Pancreas (tissue), 10 donors: ENCODE results near the gene CORO7. TPM values are rescaled to one million over a fixed set of nuclear protein-coding genes. Genes with fewer than 3 reads are reported as not detected.

Experiments used
- ATAC-seq, 4 donors: fragments of 200-7000 bp; cut with Tn5 transposase; one replicate each; pipeline versions ENCODE4 v1.8.0 to v1.9.1; 2020; ENCODE audit warnings: mild to moderate bottlenecking in 4 of 4, moderate library complexity in 4 of 4
- DNase-seq, 6 donors: peaks; one replicate each; pipeline ENCODE4 v3.0.0-alpha.2; 2020
- FAIRE-seq: peaks from 2 replicates; lab custom pipeline; 2012; peaks lifted over from hg19 to GRCh38; lab: Jason Lieb, UNC
- H3K27ac ChIP-seq, 4 donors: fragments of 200-600 bp; sonication (generic); 1 replicate in 3 of 4; 2 replicates in 1 of 4; pipeline versions ENCODE4 v1.5.0 to v1.8.0; 2020
- H3K27me3 ChIP-seq, 4 donors: fragments of 200-600 bp; one replicate each; pipeline ENCODE4 v1.8.0; 2021
- H3K36me3 ChIP-seq, 3 donors: fragments of 200-600 bp; sonication (generic) in 1 of 3; one replicate each; pipeline versions ENCODE4 v1.5.0 to v1.8.0; 2020 to 2021
- H3K4me1 ChIP-seq, 3 donors: fragments of 200-600 bp; one replicate each; pipeline ENCODE4 v1.8.0; 2021
- H3K4me3 ChIP-seq, 4 donors: fragments of 200-600 bp; sonication (generic) in 2 of 4; one replicate each; pipeline versions ENCODE4 v1.5.0 to v1.8.0; 2020 to 2021
- H3K9me3 ChIP-seq, 4 donors: fragments of 200-600 bp; one replicate each; pipeline ENCODE4 v1.8.0; 2021
- WGBS, 2 donors: extraction: QIAGEN DNeasy Blood & Tissue Kit; methylation state at CpG; one replicate each; pipeline ENCODE4 v1.1.7; 2013; 5-methylcytosine and 5-hydroxymethylcytosine counted together
- intact Hi-C, 3 donors: fragments of 100-400 bp; cut with DNase I; formaldehyde crosslinking; loops; one replicate each; pipeline versions ENCODE4 v1.11.1 to v1.14.2; 2022
- polyA plus RNA-seq, 2 donors: library from polyadenylated mRNA; stranded (reverse); fragments of 200-250 nt; gene quantifications; one replicate each; pipeline ENCODE4 v1.2.3, GENCODE V29; 2013
- total RNA-seq, 6 donors: library from RNA; stranded (reverse); fragmentation: NEBNext Ultra II Directional in 4 of 6; extraction: Animal tissue kit (Norgen Biotek cat#: 25700) in 4 of 6; gene quantifications; one replicate each; pipeline versions ENCODE4 v1.2.1 to v1.2.4, GENCODE V29; 2021 to 2023
- TF ChIP-seq, protein P1 (sequence below), 4 donors: fragments of 200-600 bp; sonication (generic) in 3 of 4; IDR thresholded peaks; one replicate each; pipeline versions ENCODE4 v1.5.0 to v1.8.0; 2021; ENCODE audit warnings: antibody characterized with exemption in 4 of 4
- donor health status: healthy with polysubstance abuse.
- donor health status: DM: no; HTN: no; CAD: no; lungs with moderate emphysema.
- donor health status: DM: no; HTN: no; CAD: no.
- donor health status: control.
- donor health status: control.
- donor health status: Bipolar disorder and iron deficiency.
- donor health status: DM: yes; HTN: yes; CAD: no.
- donor health status: DM: no; HTN: no; CAD: no.
- donor health status: DM: no; HTN: no; CAD: no.
- donor health status: DM: yes; HTN: yes; CAD: no.

Gene CORO7
- total and polyA plus RNA-seq, 8 donors: 8.4 to 29.6 (median 18.7) TPM

GRCh38 chr16:4428500-4428899 is 12.1 kb upstream of the CORO7 start:
- Histone ChIP-seq H3K4me1 (peaks cover 10 to 14% (median 13%) of the 10 kb centered on the region in 3 donors), H3K27ac (no peak overlapping the region), H3K9me3 (no peaks in the 10 kb centered on the region), H3K36me3 (peaks cover 0 to 10% (median 3%) of the 10 kb centered on the region in 3 donors), H3K4me3 (no peak overlapping the region), H3K27me3 (no peaks in the 10 kb centered on the region)
- ATAC-seq (no peak), FAIRE-seq (no peak), DNase-seq (no peak)
- TF ChIP-seq, protein P1, sequence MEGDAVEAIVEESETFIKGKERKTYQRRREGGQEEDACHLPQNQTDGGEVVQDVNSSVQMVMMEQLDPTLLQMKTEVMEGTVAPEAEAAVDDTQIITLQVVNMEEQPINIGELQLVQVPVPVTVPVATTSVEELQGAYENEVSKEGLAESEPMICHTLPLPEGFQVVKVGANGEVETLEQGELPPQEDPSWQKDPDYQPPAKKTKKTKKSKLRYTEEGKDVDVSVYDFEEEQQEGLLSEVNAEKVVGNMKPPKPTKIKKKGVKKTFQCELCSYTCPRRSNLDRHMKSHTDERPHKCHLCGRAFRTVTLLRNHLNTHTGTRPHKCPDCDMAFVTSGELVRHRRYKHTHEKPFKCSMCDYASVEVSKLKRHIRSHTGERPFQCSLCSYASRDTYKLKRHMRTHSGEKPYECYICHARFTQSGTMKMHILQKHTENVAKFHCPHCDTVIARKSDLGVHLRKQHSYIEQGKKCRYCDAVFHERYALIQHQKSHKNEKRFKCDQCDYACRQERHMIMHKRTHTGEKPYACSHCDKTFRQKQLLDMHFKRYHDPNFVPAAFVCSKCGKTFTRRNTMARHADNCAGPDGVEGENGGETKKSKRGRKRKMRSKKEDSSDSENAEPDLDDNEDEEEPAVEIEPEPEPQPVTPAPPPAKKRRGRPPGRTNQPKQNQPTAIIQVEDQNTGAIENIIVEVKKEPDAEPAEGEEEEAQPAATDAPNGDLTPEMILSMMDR (IDR thresholded peaks at IDR 0.05): no peak
- WGBS, 2 donors: 90 to 94% methylated on average over 7 of the region's 7 CpGs
- intact Hi-C loops: no loop called here

DNA sequence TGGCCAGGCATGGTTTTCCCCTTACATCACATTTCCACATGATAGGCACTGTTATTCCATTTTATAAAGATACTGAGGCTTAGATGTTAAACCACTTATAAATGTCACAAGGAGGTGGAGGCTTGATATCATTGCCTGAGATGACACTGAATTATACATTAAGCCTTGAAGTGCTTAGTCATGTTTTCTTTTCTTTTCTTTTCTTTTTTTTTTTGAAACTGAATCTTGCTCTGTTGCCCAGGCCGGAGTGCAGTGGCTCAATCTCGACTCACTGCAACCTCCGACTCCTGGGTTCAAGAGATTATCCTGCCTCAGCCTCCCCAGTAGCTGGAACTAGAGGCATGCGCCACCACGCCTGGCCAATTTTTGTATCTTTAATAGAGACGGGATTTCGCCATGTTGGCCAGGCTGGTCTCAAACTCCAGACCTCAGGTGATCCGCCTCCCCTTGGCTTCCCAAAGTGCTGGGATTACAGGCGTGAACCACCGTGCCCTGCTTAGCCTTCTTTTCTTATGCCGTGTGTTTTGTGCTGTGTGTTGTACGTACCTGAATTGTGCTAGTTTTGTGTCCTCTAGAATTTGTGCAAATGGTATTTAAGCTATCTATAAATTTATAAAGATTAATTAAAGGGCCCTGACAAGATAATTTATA is 10.5 kb upstream of the CORO7 start:
- Histone ChIP-seq H3K4me3 (peak overlapping the region in 3 of 4 donors; percentile 68 to 98 (median 98)), H3K9me3 (no peaks in the 10 kb centered on the region), H3K4me1 (peaks cover 10 to 14% (median 13%) of the 10 kb centered on the region in 3 donors), H3K27me3 (no peaks in the 10 kb centered on the region), H3K36me3 (peaks cover 0 to 8% (median 3%) of the 10 kb centered on the region in 3 donors), H3K27ac (no peak overlapping the region)
- 80 to 85% methylated on average over 12 of the region's 12 CpGs for WGBS, 2 donors
- intact Hi-C loops: no loop called here
- DNase-seq (peak in 1 of 6 donors; percentile 13), FAIRE-seq (no peak), ATAC-seq (no peak)
- TF ChIP-seq, protein P1 (IDR thresholded peaks at IDR 0.05): no peak

- peak overlapping the region; percentile 68 to 98 (median 98) for H3K4me3 ChIP-seq
- intact Hi-C loops: no loop called here
- H3K36me3 ChIP-seq: peaks cover 0 to under 1% (median 0%) of the 10 kb centered on the region in 3 donors
- peak overlapping the region; percentile 81 to 99 (median 94) for H3K27ac ChIP-seq
- peaks cover 10 to 14% (median 13%) of the 10 kb centered on the region in 3 donors for H3K4me1 ChIP-seq
- TF ChIP-seq, protein P1 (IDR thresholded peaks at IDR 0.05): no peak
- 1 to 2% methylated on average over 30 to 31 of the region's 31 CpGs for WGBS, 2 donors
- DNase-seq (no peak), ATAC-seq (peak; percentile 26 to 51 (median 42)), FAIRE-seq (no peak)
- H3K9me3 ChIP-seq: no peaks in the 10 kb centered on the region
- no peaks in the 10 kb centered on the region for H3K27me3 ChIP-seq
These were observed 9.8 kb upstream of the CORO7 start for GRCh38 chr16:4426021-4426684.

DNA sequence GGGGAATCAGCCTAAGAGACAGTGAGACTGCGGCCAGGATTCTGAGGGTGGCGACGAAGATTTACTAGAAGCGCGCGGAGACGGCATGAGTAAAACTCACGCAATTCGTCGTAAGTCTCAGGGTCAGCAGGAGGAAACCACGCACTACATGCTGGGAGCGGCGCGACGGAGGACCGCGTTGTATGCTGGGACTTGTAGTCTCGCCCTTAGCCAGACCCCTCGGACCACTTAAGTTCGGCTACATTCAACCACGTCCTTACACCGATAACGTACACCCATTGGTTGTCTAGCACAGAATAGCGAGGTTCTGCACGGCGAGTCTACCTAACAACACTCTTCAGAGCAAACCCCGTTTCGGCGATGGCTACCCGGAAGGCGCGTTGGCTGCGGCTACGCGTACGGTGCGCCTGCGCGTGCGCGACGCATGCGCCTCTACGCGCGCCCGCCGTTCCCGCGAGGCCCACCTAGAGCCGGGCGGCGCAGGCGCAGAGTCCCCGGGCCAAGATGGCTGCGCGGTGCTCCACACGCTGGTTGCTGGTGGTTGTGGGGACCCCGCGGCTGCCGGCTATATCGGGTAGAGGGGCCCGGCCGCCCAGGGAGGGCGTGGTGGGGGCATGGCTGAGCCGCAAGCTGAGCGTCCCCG is 9.1 kb upstream of the CORO7 start, which contains the start of gene DNAJA3:
Gene DNAJA3 (plus strand): TSS at position 491 of the 643 bp plus-strand sequence. CDS start 14 bp downstream, at position 505.
- TF ChIP-seq, protein P1 (IDR thresholded peaks at IDR 0.05): no peak
- Histone ChIP-seq H3K4me1 (peaks cover 10 to 14% (median 13%) of the 10 kb centered on the region in 3 donors), H3K36me3 (no peaks in the 10 kb centered on the region), H3K9me3 (no peaks in the 10 kb centered on the region), H3K27me3 (no peaks in the 10 kb centered on the region), H3K27ac (peak within 1 kb of the TSS; percentile 81 to 99 (median 94)), H3K4me3 (peak within 1 kb of the TSS; percentile 68 to 98 (median 98))
- intact Hi-C loops: no loop called here
- DNase-seq (peak; percentile 86 to 98 (median 92)), ATAC-seq (peak; percentile 94 to 99 (median 98)), FAIRE-seq (no peak)
- WGBS, 2 donors: 0% methylated on average over 65 to 68 of the region's 68 CpGs
